GM18520 (cell line): ENCODE measurements around the gene TAF5L.
A peak's percentile ranks its signal among the peaks of the same experiment; 100 is the strongest.

ENCODE experiments used
- ATAC-seq: cut with Tn5 transposase; IDR thresholded peaks from one replicate; pipeline ENCODE4 v1.9.1; 2021; ENCODE audit not compliant: unreplicated experiment

Gene TAF5L

DNA sequence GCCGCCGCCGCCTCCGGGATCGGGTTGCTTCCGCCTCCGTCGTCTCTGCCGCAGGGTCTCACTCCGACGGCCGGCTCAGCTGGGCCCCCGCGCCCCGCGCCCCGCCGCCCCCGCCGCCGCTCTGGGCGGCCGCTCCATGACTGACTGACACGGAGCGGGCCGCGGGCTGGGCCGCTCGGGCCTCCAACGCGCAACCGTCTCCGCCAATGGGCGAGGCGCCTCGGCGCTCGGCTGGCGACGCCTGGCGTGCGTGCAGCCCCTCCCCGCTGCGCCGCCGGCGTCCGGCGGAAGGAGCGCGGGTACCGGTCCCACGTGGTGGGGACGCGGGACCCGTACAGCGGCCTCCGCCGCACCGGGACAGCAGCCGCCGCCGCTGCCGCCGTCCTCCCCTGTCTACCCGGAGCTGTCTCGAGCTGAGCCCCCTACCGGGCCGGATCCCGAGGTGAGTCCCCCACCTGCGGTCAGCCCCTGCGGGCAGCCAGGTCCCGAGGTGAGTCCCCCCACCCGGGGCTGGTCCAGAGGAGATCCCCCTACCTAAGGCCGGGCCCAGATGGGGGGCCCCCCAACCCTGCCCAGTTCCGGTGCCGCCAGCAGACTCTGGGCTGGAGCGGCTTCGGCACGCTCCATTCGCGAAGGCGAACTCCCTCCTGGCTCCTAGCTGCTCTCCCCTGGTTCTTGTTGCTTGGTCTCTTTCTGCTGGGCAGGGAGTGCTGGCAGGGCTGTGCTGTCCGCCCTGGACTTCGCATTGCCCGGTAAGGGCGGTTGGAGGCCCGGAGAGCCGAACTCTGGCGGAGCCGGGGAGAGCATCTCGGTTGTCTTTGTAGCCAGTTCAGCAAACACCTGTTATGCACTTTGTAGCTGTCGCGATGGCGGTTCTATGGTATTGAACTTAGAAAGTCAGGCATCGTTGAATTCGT, at the start of gene TAF5L, which contains the start of gene URB2:
Gene TAF5L, minus strand, starts transcription at position 208 of the 917 bp plus-strand sequence. CDS start 11,640 bp downstream, outside the sequence.
Gene URB2, plus strand, starts transcription at position 333 of the 917 bp plus-strand sequence. CDS start 1,387 bp downstream, outside the sequence.
- peak; percentile 81 for ATAC-seq

DNA sequence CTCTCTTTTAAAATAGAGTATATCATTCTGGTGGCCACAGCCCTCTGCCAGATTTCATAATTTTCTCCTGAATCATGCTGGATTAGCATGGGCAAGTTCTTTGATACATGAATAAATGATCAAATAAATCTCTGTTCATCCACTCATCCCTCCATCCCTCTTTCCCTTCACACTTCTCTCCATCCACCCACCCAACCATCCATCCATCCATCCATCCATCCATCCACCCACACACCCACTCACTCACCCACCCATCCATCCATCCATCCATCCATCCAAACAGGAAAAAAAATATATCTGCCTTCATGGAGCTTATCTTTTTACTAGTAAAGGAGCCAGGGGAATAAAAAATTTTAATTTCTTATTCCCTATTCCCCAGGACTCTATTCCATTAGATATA, 49.5 kb upstream of the TAF5L start:
- ATAC-seq: no peak

DNA sequence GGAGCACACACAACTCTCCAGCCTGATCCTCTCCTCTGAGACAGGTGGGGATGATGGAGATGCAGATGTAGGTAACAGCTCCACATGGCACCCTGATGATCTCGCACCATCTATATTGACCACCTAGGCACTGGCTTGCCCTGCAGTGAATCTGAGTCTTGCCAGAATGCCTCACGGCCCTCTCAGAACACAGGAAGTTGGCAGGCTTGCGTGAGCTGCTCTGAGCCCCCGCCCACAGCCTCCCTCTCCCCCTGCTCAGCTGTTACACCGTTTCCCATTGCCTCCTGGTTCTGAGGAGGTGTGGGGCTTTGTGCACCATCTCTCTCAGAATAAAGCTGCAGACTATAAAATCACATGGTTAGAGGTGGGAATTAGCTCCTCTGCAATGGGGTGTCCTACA, 48.1 kb upstream of the TAF5L start:
- no peak for ATAC-seq

DNA sequence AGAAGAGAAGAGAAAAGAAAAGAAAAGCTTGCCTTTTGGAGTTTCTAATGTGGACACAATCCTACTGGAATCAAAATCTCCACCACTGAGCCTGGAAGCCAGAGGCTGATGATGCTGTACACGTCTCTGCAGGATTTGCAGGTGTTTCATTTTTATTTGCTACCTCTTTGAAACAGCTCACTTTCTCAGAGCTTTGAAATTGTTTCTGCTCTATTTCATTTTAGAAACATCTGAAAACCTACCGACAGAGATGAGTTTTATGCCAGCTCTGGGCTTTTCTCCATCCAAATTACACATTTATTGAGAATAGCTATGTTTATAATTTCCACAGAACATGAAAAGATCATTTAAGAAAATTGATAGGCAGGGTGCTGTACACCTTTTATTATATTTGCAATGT, 46.3 kb upstream of the TAF5L start:
- ATAC-seq: no peak

DNA sequence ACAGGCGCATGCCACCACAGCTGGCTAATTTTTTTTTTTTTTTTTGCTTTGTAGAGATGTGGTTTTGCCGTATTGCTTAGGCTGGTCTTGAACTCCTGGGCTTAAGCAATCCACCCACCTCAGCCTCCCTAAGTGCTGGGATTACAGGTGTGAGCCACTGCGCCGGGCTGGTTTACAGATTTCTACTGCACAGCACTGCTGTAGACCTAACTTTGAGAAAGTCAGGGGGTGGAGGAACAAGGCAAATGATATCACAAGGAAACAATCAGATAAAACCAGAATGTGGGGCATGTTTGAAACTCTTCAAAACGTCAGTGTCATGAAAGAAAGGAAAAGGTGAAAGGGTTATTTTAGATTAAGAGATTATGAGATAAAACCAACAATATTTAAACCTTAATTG, 45.4 kb upstream of the TAF5L start:
- ATAC-seq: no peak

DNA sequence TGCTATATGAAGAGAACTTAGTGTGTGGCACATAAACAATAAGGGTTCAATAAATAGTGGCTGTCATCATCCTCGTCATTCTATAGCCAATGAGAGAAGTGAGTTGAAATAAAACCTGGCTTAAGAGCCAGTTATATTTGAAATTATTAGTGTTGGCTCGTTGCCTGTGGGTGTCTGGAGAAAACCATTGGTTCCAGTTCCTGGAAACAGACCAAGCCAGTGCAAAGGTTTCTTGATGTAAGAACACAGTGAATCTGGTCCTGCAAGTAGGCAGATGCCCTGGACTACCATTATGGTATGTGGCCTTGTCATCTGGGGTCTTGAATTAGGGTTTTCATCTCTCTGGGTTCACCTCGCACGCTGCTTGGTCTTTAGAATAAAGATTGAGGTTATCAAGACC, 43.4 kb upstream of the TAF5L start:
- ATAC-seq: no peak

DNA sequence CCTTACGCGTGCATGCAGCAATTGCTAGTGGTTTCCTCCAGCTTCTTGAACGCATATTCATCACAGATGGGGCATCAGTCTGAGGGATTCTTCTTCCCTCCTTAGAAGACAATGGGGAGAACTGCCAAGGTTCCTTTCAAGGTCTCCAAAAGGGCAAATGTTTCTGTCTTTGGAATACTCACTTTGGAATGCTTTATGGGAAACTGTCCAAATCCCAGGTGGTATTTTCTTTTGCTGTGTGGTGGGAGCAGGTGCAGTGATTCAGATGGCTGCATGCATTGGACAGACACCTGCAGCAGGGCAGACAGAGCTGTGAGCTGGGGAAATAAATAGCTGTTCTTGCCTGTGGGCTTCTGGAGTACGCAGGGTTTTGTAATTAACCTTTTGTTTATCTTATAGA, 40.7 kb upstream of the TAF5L start:
- no peak for ATAC-seq

DNA sequence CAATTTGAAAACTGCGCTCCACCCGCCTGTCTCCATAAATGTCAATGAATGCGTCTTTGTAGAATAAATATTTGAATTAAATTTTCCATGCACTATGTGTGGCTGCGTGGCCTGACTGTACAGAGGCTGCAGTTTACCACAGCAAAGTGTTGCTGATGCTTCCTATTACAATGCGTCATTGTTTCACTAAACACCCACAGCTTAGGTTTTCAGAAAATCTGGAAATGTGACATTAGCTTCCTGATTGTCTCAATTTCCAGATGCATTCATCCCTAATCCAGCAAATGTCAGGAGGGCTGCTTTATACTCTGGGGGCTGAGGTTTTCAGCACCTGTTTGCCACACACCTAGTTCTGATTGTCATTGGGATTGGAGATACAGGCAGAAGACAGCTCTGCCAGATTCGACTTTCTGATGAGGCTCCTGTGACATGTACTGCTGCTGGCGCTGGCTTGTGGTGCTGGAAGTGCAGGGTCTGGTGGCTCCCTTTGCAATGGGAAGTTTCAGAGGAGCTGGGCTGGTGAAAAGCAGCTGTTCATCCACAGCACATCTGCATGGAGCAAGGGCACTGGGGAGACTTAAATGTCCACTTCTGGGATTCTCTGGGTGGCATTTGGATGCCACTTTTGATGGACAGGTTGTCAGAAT, 40.1 kb upstream of the TAF5L start:
- no peak for ATAC-seq

DNA sequence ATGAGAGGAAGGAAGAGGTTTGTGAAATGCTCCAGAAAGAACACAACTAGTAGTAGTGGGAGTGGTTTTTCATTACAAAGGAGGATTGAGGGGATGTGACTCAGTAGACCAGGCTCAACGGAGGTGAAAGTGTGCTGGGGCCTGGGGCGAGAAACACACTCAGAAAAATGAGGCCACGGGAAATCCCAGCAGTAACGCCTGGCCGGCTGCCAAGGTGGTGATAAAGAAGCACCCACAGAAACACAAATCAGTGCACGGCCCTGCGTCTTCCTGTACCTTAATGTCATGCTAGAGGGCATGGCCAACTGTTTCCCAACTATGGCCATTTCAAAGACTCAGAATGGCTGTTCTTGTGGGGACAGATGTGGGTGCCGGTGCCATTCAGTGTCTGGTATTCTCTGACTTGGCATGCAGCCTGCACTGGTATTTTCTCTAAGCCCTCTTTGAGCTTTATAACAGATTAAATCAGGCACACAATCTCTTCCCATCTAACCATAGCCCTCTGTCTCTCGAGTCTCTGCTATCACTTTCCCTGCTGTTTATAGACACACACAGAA, 38.3 kb upstream of the TAF5L start:
- ATAC-seq: peak; percentile 47

DNA sequence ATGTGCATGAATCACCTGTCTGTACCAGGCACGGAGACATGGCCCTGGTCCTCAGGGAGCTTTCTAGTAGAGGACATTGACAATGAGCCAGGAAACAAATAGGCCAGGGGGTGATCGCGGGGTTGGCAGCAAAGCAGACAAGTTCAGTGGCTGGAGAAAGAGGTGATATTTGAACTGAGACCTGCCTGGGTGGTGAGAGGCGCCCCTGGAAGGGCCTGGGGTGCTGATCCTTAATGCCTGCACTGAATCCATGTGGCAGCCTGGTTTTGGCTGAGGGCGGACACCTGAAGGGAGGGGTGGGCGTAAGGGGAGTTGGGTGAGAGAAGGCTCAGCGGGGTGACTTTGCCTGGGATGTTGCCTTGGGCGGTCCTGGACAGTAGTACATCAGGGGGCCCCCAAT, 36.0 kb upstream of the TAF5L start:
- ATAC-seq: no peak

DNA sequence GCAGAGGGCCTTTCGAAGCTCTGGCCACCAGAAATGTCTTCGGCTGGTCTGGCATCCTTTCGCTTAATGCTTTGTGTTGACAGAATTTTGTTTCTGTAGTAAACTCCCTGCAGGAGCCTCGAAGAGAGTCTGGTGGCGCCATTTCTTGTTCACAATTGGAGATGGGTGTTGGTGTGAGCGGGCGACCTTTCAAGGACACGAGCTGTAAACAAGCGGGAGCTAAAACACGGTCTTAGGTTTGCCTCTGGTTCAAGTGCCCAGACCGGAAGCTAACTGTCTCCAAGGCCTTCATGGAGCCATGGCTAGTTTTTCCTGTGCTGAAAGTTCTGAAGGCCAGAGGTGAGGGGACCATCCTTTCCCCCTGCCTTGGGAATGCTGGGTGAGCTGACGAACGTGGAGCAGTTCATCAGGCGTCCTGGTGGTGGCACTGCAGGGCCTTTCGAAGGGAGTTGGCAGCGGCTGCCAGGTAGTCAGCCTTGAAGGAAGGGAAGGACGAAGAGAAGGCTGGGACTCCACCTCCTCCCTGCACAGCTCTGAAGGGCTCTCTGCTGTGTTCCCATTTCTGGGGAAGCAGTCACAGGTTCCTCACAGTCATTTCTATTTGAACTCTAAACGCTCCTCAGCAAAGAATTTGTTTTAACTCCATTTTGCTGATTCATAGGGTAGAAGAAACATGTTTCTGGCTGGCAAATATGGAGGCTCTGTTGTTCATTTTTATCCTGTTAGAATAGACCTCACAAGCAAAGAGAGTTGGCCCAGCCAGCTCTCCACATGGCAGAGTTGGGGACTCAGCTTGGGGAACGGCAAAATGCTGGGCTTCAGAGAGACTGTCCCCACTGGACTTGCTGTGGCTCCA, 35.3 kb upstream of the TAF5L start:
- ATAC-seq: peak; percentile 42

DNA sequence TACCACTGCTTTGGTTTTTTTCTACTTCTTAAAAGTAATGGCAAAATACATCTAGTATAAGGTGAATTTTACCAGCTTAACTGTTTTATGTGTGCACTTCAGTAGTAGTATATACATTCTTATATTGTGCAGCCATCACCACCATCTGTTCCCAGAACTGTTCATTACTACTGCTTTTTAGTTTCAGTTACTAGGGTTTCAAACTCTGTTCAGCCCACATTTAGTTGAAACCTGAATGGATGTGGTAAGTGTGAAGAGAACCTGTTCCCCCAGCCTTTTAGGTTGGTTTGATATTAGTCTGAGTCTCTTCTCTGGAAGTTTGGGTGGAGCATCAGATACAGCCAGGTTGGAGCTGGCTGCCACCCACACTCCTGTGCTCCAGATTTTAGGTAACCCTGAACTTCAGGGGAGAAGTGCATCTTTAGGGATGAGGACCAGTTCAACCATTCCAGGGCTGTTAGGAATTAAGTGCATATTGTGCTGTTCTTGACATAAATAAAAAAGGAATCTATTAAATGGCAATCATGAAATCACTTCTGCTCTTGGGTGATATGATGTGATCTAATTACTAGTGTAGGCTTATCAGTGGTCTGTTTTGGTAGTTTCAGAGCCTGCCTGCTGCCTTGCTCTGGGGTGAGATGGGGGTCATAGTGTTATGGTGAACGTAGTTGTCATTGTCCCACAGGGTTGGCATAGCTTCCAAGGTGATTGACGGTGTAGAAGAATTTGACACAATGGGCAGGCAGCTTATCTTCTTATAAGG, 32.3 kb upstream of the TAF5L start:
- ATAC-seq: no peak

DNA sequence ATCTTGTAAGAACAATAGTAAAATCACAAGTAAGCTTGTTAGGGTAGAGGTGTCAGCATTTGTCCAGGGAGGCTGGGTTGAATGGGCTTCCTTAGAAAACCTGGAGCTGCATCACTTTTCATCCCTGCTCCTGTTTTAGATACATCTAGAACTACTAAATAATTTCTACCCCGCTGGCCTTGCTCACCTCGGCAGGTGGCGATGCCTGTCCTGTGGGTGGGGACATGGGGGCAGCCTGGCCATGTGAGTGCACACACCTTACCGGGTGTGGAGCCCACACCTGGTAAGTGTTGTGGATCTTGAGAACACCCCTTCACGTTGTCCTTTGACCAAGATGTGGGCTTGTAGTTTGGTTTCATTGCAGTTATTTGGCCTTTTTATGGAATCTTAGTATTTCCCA, 29.9 kb upstream of the TAF5L start:
- no peak for ATAC-seq

DNA sequence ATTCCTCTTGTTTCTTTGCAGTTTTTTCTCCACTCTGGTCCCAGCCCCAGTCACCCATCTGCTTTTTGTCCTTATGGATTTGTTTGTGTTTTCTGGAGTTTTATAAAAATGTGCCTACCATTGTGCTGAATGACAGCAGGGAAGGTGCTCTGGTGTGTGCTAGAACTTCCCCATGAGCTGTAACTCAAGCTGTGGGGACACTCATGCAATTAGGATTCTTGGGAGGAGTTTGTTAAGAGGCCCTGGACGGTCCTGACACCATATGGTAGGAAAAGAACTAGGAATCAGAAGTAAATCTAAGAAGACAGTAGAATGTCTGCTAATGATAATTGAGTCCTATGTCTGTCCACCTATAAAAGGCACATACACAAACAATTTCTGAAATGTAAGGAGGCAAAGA, 27.5 kb upstream of the TAF5L start:
- no peak for ATAC-seq

DNA sequence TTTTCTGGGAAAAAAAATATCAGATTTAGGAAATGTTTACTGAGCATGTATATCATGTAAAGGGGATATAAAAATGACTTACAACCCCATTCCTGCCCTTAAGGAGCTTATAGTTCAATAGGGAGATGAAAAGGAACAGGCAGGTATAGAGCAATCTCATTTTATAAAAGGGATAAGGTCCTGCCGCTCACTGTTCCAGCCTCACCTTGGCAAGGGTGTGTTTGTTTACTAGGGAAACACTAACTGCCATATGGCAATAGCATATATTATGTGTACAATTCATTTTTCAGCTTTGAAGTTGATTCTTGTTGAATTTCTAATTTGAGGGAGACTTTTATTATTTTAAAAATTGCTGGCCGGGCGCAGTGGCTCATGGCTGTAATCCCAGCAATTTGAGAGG, 25.6 kb upstream of the TAF5L start:
- no peak for ATAC-seq

DNA sequence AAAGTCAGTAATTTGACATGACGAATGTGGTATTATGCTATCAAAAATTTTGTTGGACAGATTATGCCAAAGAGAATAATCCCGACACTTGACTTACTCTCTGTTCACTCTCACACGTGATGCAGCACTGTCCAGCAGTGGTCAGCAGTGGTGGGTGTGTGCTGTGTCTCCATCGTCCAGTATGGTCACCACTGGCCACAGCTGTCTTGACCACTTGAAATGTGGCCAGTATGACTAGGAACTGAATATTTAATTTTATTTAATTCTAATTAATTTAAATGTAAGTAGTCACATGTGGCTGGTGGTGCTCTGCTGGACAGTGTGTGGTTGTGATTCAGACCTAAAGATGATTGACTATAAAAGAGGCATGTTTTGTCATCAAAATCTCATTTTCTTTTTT, 24.1 kb upstream of the TAF5L start:
- ATAC-seq: no peak

DNA sequence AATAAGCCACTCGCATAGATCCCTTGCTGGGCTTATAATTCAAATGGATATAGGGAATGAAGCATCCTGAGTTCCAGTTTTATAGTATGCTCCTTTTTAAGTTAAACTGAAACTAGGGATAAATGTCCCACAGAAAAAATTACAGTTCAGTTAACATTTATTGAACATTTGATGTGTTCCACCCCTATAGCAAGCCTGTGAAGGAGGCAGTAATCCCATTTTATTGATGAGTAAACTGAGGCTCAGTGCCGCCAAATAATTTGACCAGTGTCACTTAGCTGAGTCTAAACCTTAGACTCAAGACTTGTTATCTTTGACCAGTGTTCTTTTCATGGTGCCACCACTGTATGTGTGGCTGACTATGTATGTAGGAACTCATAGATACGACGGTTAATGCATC, 22.5 kb upstream of the TAF5L start:
- no peak for ATAC-seq

DNA sequence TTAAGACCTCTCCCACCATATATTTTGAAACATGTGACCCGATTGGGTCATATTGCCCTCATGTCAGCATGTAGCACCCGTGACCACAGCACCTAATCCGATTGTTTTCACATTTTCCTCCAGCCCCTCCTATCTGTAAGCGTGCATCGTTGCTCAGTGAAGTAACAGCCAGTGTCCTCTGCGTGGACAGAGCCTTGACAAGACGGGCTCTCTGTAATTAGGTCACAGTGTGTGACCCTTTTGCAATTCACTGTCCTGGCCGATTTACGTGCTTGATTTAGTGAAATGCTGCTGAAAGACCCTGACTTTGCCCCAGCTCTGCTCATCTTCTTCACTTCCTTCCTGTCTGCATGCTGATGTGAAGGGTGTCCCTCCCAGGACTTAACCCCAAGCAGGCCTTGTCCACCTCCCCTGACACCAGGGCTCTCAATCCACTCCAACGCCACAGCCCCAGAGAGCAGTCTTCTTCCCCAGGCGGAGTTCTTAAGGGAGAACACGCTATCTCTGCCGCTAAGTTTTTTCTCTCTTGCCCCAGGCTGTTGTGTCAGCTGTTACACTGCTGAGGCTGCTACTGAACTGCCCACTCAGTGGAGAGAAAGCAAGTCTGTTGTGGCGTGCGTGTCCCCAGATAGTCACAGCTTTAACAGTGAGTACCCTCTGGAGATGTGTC, 19.5 kb upstream of the TAF5L start:
- no peak for ATAC-seq

DNA sequence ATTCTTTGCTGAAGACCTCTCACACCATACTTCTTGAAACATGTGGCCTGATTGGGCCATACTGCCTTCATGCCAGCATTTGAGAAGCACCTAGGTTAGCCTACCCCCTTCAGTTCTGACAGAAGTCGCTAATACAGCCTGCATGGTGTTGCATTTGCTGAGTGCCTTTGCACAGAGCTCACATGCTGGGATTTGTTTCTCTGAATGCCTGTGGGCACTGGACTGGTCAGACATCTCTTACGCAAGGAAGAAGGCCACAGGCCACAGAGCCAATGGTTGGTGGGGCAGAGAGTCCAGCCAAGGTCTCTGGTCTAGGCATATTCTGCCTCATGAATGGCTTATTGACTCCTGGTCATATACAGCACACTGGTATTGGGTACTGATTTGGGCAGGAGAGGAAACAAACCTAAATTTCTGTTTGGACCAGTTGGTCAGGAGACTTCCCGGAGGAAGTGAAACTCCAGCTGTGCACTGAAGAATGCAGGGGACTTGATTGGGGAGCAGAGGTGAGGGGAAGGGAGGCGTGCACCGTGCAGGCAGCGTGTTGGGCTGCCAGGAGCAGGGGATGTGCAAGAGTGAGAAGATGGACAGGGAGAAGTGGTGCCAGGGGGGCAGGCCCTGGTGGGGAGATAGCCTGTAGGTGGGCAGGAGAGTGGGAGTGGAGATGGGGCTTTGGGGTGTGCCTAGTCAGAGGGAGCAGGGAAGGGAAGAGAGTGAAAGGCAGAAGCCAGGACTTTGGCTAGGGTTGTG, 18.2 kb upstream of the TAF5L start:
- ATAC-seq: no peak
